Liver (tissue), 9 donors: ENCODE data around the gene KANK4. TPM values are rescaled to one million over a fixed set of nuclear protein-coding genes. Genes with fewer than 3 reads are reported as not detected.

Source experiments
- DNase-seq: peaks from one replicate; pipeline ENCODE4 v3.0.0-alpha.2; 2017; ENCODE audit warnings: low spot score
- H3K27ac ChIP-seq, 2 donors: one replicate each; pipeline ENCODE4 v1.7.0; 2013; ENCODE audit warnings: inconsistent platforms in 2 of 2, low read length in 2 of 2, control low read depth in 1 of 2, low read depth in 1 of 2, mild to moderate bottlenecking in 1 of 2
- H3K27me3 ChIP-seq, 4 donors: one replicate each; pipeline versions ENCODE4 v1.6.1 to v1.7.0; 2013; ENCODE audit warnings: low read length in 3 of 4, inconsistent platforms in 1 of 4, mild to moderate bottlenecking in 1 of 4, moderate library complexity in 1 of 4; ENCODE audit not compliant: control insufficient read depth in 4 of 4, insufficient read depth in 4 of 4
- H3K36me3 ChIP-seq, 4 donors: one replicate each; pipeline versions ENCODE4 v1.6.1 to v1.7.0; 2013; ENCODE audit warnings: low read length in 3 of 4, mild to moderate bottlenecking in 3 of 4, low read depth in 1 of 4, moderate library complexity in 1 of 4; ENCODE audit not compliant: control insufficient read depth in 4 of 4, insufficient read depth in 3 of 4
- H3K4me1 ChIP-seq, 4 donors: one replicate each; pipeline versions ENCODE4 v1.6.1 to v1.7.0; 2013; ENCODE audit warnings: low read length in 3 of 4, mild to moderate bottlenecking in 3 of 4, moderate library complexity in 1 of 4; ENCODE audit not compliant: control insufficient read depth in 4 of 4, insufficient read depth in 4 of 4
- H3K4me3 ChIP-seq, 3 donors: one replicate each; pipeline versions ENCODE4 v1.6.1 to v1.7.0; 2013; ENCODE audit warnings: low read length in 3 of 3, control low read depth in 1 of 3, low read depth in 1 of 3, mild to moderate bottlenecking in 1 of 3
- H3K9ac ChIP-seq, 2 donors: one replicate each; pipeline ENCODE4 v1.7.0; 2013; ENCODE audit warnings: low read length in 2 of 2, mild to moderate bottlenecking in 2 of 2, moderate library complexity in 2 of 2, control low read depth in 1 of 2, low read depth in 1 of 2
- H3K9me3 ChIP-seq, 4 donors: one replicate each; pipeline versions ENCODE4 v1.6.1 to v1.7.0; 2013; ENCODE audit warnings: low read length in 3 of 4; ENCODE audit not compliant: control insufficient read depth in 4 of 4
- ATF3 ChIP-seq: IDR thresholded peaks from 2 replicates; pipeline ENCODE4 v1.6.1; 2016; ENCODE audit warnings: antibody characterized with exemption
- EGR1 ChIP-seq, 2 donors: IDR thresholded peaks; 2 replicates each; pipeline ENCODE4 v1.6.1; 2016 to 2018; ENCODE audit warnings: antibody characterized with exemption in 2 of 2, low read depth in 2 of 2
- FOXA1 ChIP-seq: IDR thresholded peaks from 2 replicates; pipeline ENCODE4 v1.6.1; 2016; ENCODE audit warnings: antibody characterized with exemption
- FOXA2 ChIP-seq: IDR thresholded peaks from 2 replicates; pipeline ENCODE4 v1.6.1; 2016; ENCODE audit warnings: antibody characterized with exemption
- GABPA ChIP-seq, 2 donors: IDR thresholded peaks in 1 of 2; conservative IDR thresholded peaks in 1 of 2; 2 replicates each; pipeline ENCODE4 v1.6.1; 2016; ENCODE audit warnings: antibody characterized with exemption in 2 of 2, mild to moderate bottlenecking in 1 of 2, moderate library complexity in 1 of 2
- HNF4G ChIP-seq: IDR thresholded peaks from 2 replicates; pipeline ENCODE4 v1.6.1; 2016; ENCODE audit warnings: antibody characterized with exemption
- JUND ChIP-seq, 2 donors: IDR thresholded peaks; 2 replicates each; pipeline ENCODE4 v1.6.1; 2016; ENCODE audit warnings: antibody characterized with exemption in 2 of 2
- NR2F2 ChIP-seq: IDR thresholded peaks from 2 replicates; pipeline ENCODE4 v1.6.1; 2016; ENCODE audit warnings: antibody characterized with exemption
- RAD21 ChIP-seq, 2 donors: IDR thresholded peaks; 2 replicates each; pipeline ENCODE4 v1.6.1; 2016; ENCODE audit warnings: antibody characterized with exemption in 2 of 2, mild to moderate bottlenecking in 2 of 2
- REST ChIP-seq: IDR thresholded peaks from 2 replicates; pipeline ENCODE4 v1.6.1; 2016; ENCODE audit warnings: antibody characterized with exemption, mild to moderate bottlenecking
- RXRA ChIP-seq, 2 donors: IDR thresholded peaks; 2 replicates each; pipeline ENCODE4 v1.6.1; 2017 to 2018; ENCODE audit warnings: antibody characterized with exemption in 2 of 2, mild to moderate bottlenecking in 1 of 2
- SP1 ChIP-seq: IDR thresholded peaks from 2 replicates; pipeline ENCODE4 v1.6.1; 2018; ENCODE audit warnings: antibody characterized with exemption, mild to moderate bottlenecking
- TAF1 ChIP-seq: conservative IDR thresholded peaks from 2 replicates; pipeline ENCODE4 v1.6.1; 2016; ENCODE audit warnings: antibody characterized with exemption, mild to moderate bottlenecking
- WGBS: extraction: QIAGEN DNeasy Blood & Tissue Kit; methylation state at CpG from one replicate; pipeline ENCODE4 v1.1.7; 2013; 5-methylcytosine and 5-hydroxymethylcytosine counted together
- polyA plus RNA-seq, 2 donors: library from polyadenylated mRNA; stranded (reverse) in 1 of 2; unstranded in 1 of 2; fragments of 200-250 nt in 1 of 2; fragments of >200 nt in 1 of 2; fragmentation: Nextera tagmentation in 1 of 2; extraction: Ambion mirVana in 1 of 2; gene quantifications; one replicate each; pipeline versions ENCODE4 v1.2.1 to v1.2.3, GENCODE V29; 2013 to 2015
- total RNA-seq, 2 donors: library from RNA; depleted of rRNA; stranded (reverse); fragments of >200 nt; gene quantifications; one replicate each; pipeline ENCODE4 v1.2.3, GENCODE V29; 2014
- TF ChIP-seq, protein P1 (sequence below): fragments of 150-350 bp; IDR thresholded peaks from 2 replicates; pipeline ENCODE4 v1.5.1; 2017; ENCODE audit warnings: improper control_type of control experiment, low read depth, low read length; ENCODE audit not compliant: missing input control
- donor health status: healthy.
- donor health status: healthy.
- donor health status: healthy.
- donor health status: healthy.
- donor health status: healthy.

Gene KANK4
- total and polyA plus RNA-seq, 4 donors, result 0.58 to 4.6 (median 1.1) TPM

GRCh38 chr1:62299426-62300200, 19.6 kb downstream of the KANK4 start (continued):
- TF ChIP-seq GABPA (IDR thresholded peaks at IDR 0.05 in 1 of 2, conservative IDR thresholded peaks at IDR 0.05 in 1 of 2) (no peak), SP1 (no peak), HNF4G (no peak)

GRCh38 chr1:62295921-62296491, 23.2 kb downstream of the KANK4 start:
- no peaks in the 10 kb centered on the region for H3K36me3 ChIP-seq
- DNase-seq, result no peak
- H3K27me3 ChIP-seq, result no peaks in the 10 kb centered on the region
- no peak overlapping the region for H3K4me3 ChIP-seq
- no peak overlapping the region for H3K9ac ChIP-seq
- no peak overlapping the region for H3K27ac ChIP-seq
- no peak for TF ChIP-seq GABPA (IDR thresholded peaks at IDR 0.05 in 1 of 2, conservative IDR thresholded peaks at IDR 0.05 in 1 of 2)
- TF ChIP-seq JUND (IDR thresholded peaks at IDR 0.05), result no peak
- TF ChIP-seq NR2F2, result no peak
- no peak for TF ChIP-seq REST
- no peak for TF ChIP-seq SP1
- no peak for TF ChIP-seq TAF1
- no peak for TF ChIP-seq FOXA2
- TF ChIP-seq FOXA1, result no peak
- 64% methylated on average over 6 of the region's 6 CpGs for WGBS
- H3K4me1 ChIP-seq, result peaks cover 0 to 3% (median 0%) of the 10 kb centered on the region in 4 donors
- no peaks in the 10 kb centered on the region for H3K9me3 ChIP-seq

- Histone ChIP-seq H3K27me3 (no peaks in the 10 kb centered on the region), H3K4me3 (no peak overlapping the region), H3K9me3 (no peaks in the 10 kb centered on the region), H3K27ac (no peak overlapping the region), H3K4me1 (no peaks in the 10 kb centered on the region), H3K36me3 (no peaks in the 10 kb centered on the region), H3K9ac (no peak overlapping the region)
- TF ChIP-seq, protein P1, sequence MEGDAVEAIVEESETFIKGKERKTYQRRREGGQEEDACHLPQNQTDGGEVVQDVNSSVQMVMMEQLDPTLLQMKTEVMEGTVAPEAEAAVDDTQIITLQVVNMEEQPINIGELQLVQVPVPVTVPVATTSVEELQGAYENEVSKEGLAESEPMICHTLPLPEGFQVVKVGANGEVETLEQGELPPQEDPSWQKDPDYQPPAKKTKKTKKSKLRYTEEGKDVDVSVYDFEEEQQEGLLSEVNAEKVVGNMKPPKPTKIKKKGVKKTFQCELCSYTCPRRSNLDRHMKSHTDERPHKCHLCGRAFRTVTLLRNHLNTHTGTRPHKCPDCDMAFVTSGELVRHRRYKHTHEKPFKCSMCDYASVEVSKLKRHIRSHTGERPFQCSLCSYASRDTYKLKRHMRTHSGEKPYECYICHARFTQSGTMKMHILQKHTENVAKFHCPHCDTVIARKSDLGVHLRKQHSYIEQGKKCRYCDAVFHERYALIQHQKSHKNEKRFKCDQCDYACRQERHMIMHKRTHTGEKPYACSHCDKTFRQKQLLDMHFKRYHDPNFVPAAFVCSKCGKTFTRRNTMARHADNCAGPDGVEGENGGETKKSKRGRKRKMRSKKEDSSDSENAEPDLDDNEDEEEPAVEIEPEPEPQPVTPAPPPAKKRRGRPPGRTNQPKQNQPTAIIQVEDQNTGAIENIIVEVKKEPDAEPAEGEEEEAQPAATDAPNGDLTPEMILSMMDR, result peak; percentile 8
- TF ChIP-seq JUND (IDR thresholded peaks at IDR 0.05), result no peak
- no peak for TF ChIP-seq ATF3
- peak; percentile 37 to 66 for TF ChIP-seq RAD21 (IDR thresholded peaks at IDR 0.05)
- TF ChIP-seq RXRA (IDR thresholded peaks at IDR 0.05), result no peak
- no peak for TF ChIP-seq GABPA (IDR thresholded peaks at IDR 0.05 in 1 of 2, conservative IDR thresholded peaks at IDR 0.05 in 1 of 2)
- TF ChIP-seq NR2F2, result no peak
- no peak for TF ChIP-seq EGR1 (IDR thresholded peaks at IDR 0.05; ENCODE audit: low read depth in 2 of 2)
- 79% methylated on average over 5 of the region's 5 CpGs for WGBS
- DNase-seq, result no peak
Measured at GRCh38 chr1:62294261-62294660, 25.0 kb downstream of the KANK4 start.
